Astrocyte of the hippocampus (primary cell): ENCODE results near the gene RHEB.
A peak's percentile ranks its signal among the peaks of the same experiment; 100 is the strongest.

Source experiments
- DNase-seq: peaks from one replicate; pipeline ENCODE4 v3.0.0; 2011; ENCODE audit warnings: low read depth, low spot score

Gene RHEB

GRCh38 chr7:151529842-151530241 is 10.1 kb upstream of the RHEB start:
- DNase-seq: no peak

GRCh38 chr7:151524845-151525244 is 5.2 kb upstream of the RHEB start:
- no peak for DNase-seq

GRCh38 chr7:151524331-151524730 is 4.6 kb upstream of the RHEB start:
- no peak for DNase-seq

DNA sequence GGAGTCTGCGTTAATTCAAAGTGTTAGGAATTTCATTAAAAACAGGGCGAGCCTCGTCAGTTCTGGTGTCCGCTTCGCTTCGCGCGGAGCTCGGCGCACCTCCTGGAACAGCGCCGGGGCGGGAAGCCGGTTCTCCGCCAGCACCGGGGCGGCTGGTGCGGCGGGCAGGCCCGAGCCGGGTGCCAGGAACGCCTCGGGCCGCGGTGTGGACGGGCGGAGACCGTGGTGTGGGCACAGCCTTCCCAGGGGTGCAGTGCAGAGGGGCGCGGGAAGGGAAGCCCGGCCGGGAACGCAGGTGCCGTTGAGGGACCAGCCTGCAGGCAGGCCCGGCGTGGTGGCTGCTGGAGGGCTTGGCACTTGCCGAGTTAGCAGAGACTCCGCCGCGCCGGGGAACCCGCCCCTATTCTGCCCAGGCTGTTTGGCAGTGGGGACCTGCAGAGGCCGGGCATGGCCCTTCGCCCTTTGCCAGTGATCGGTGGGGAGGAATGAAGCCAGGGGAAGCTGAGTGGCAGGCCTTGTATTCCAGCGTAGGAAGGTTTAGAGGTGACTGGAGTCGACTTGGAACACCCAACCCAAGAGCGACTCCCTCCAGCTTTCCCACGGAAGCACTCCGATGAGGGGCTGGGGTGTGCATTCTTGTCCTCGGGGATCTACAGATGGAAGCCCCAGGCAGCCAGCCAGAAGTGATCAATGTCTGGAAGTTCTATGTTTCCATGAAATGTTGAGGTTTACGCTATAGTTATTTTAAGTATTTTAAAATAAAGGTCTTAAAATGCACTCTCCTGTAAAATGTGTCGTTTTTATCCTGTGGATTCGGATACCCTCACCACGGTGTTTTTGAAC is 945 bp upstream of the RHEB start:
- DNase-seq: no peak

- DNase-seq: peak; percentile 68
Observed at GRCh38 chr7:151518947-151519764, 539 bp downstream of the RHEB start.

DNA sequence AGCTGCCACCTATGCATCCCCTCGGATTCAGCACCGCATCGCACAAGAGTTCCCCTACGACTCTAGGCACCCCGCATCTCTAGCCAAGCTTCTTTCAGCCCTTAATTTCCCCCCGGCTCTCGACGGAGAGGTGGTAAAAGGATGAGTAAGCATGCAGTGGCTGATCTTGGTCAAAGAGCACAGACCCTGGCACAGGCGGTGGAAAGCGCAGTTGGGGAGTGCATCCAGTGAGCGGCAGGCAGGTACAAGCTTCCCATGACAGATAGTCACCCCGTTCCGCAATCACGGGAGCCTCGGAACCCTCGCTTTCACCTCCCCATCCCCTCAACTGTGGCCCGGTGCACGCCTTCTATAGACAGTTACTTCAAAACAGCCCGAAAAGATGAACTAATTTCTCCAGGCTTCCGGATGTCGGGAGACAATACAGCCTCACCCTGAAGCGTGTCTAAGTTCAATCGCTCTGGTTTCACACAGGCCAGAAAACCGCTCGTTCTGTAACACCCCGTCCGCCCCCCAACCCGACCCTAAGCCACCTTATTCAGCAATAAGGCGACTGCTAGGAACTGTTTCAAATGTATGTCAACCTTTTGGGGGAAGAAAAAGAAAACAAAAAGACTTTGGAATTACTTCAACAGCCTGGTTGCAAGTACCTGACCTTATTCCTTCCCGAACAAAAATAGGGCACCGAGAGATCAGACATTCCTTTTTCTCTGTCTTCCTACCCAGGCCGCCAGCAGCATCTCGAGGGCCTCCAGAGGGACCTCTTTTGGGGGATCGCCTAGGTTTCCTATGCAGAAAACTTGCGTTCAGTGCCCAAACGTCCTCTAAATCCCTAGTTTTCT is 1.4 kb downstream of the RHEB start:
- DNase-seq: peak; percentile 62

DNA sequence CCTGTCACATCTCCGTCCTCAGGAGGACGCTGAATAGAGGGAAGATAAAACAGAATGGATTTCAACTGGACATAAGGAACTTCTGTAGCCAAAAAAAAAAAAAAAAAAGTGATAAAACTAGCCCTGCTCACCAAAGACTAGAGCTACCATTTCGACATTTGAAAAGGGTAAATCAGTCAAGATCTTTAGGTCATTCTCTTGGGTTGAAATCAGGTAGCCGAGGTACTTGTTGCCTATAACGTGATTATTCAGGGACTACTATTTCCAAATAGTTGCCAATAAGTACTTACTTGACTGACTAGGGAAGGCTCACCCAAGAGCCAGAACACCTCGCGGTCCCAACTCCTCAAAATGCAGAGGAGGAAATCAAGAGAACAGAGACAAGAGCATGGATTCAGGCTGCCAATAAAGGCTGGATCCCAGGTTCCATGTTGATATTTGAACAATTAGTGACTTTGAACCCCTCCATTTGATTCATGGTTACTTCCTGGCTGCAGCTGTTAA is 2.0 kb downstream of the RHEB start:
- DNase-seq: no peak

DNA sequence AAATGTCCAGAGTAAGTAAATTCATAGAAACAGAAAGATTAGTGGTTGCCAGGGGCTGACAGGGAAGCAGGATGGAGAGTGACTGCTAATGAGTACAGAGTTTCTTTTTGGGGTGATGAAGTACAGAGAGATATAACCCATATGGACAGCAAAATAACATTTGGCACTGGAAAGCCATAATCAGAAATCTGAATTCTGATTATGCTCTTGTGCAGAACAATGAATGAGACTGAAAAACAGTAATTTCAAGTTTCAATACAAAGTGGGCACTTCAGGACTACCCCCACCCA is 4.5 kb downstream of the RHEB start:
- no peak for DNase-seq

GRCh38 chr7:151514461-151515275 is 5.0 kb downstream of the RHEB start:
- no peak for DNase-seq

DNA sequence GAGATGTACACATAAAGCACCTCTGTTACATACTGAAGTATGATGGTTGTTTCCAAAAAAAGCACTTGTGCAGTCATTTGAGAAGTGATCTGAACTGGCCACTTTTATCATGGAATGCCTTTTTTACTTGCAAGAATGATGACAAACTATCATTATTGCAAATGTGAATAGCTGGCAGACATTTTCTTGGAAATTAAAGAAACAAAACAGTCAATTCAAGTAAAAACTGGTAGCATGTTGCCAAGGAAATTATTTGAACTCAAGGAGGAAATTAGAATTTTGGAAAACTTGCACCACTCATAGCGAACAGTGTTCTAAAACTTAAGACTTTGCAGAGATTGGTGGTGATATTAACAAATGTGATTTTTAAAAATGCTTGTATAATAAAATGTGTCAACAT is 6.6 kb downstream of the RHEB start:
- no peak for DNase-seq

GRCh38 chr7:151512353-151512752 is 7.3 kb downstream of the RHEB start:
- DNase-seq: no peak

DNA sequence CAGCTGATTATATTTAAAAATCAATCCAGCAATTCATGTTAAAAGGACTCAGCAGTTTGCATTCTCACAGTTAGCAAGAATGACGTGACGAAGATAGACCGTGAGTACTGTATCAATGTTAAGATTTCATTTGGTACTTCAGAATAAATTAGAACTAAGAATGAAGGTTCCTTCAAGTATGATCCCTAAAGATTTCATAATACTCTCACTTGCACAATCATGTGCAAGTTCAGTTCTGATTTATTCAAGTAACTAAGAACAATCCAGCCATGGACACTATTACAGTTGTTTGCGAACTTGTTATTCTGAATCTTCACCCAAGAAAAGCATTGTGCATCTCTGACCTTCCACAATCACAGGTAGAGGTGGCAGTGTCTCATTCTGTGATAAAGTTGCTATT is 7.7 kb downstream of the RHEB start:
- no peak for DNase-seq

GRCh38 chr7:151511270-151511669 is 8.4 kb downstream of the RHEB start:
- no peak for DNase-seq

- no peak for DNase-seq
Observed at GRCh38 chr7:151509670-151510333, 9.9 kb downstream of the RHEB start.

DNA sequence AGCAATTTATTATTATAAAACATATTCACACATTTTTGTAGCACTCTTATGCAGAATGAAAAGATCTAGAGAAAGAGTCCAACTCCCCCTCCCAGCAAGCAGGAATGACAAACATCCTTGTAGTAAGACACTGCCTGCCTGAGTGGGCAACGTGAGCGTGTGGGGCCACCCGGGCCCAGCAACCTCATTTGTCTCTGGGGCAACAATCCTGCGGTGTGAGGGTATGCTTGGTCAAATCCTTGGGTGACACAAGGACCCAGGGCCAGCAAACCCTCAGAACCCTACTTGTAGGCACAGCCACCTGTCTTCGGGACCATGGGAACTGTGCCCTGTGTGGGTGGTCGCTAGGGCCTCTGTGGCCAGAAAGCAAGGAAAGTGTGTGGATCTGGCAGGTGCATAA is 10.7 kb downstream of the RHEB start:
- no peak for DNase-seq

DNA sequence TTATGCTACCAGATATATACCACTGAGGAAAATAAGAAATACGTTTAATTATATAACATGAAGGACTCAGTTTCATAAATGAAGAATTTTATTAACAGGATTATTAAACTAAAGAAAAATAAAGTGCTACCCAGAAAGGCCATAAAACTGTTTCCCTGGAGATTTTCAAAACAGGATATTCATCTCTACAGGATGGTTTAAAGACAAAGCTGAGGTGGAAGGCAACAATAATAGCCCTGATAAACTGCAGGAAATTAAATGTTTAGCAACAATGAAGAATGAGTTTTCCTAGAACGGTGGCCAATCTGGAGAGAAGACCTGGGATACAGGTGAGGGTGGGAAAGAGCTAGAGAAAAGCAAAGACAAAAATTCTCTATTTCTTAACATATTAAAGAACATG is 11.9 kb downstream of the RHEB start:
- DNase-seq: no peak

DNA sequence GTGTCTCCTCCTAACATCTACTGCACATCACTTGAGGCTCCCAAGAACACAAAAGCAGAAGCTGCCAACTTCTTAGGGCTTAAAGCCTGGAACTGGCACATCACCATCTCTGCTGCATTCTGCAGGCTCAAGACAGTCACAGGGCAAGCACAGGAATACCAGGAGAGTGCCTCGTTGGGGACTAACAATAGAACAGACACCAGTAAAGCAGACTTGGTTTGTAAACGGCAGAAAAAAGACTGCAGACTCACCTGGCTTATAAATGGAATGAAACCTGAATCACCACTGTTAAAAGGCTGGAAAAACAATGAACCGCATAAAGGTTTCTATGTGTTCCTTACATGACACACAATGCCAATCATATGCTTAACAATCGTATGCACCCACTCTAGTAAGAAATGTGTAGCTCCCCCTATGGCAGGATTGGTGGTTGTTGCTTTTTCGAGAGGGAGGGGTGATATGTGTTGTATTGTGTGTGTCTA is 12.8 kb downstream of the RHEB start:
- DNase-seq: peak; percentile 33

GRCh38 chr7:151505836-151506468 is 13.7 kb downstream of the RHEB start:
- no peak for DNase-seq

DNA sequence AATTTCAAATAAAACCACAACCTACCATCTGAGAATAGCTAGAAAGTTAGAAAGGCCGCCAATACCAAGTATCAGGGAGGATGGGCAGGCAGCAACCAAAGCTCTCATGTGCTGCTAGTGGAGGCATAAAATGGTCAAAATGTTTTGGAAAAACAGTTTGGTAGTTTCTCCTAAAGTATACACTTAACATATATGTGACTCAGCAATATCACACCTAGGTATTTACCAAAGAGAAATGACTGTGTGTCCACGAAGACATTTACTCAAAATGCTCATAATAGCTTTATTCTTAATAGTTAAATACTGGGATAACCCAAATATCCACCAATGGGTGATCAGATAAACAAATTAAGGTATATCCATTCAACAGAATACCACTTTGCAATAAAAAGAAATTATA is 14.3 kb downstream of the RHEB start:
- no peak for DNase-seq

DNA sequence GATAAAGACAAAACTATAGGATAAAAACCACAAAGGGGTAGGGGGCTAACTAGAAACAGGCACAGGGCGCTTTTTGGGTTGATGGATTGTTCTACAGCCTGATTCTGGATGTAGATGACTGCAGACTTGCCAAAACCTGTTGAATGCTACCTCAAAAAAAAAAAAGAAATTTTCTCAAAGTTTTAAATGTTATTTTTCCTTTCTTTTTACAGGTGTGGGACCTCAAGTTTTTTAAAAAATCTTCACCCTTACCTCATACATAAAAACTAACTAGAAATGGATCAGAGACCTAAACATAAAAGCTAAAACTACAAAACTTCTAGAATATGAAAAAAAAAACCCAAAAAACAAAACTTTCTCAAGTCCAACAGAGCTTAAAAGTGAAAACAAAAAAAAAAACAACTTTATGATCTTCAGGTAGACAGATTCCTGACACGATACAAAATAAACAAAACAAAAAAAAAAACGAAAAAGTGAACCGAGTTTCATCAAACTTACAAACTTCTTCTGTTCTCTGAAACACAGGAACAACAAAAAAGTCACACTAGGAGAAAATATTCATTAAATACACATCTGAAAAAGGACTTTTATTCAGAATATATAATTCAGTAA is 14.9 kb downstream of the RHEB start:
- DNase-seq: no peak
